Natural killer cell (primary cell): ENCODE results near the gene CAPN11. TPM values are rescaled to one million over a fixed set of nuclear protein-coding genes. Genes with fewer than 3 reads are reported as not detected.
A peak's percentile ranks its signal among the peaks of the same experiment; 100 is the strongest.

Experiments
- ATAC-seq, 3 donors: fragments of 150-1000 bp in 2 of 3; fragments of 200-7000 bp in 1 of 3; cut with Tn5 transposase; 1 replicate in 1 of 3; 2 replicates in 2 of 3; pipeline ENCODE4 v1.10.0; 2021; ENCODE audit warnings: mild to moderate bottlenecking in 2 of 3, moderate library complexity in 2 of 3
- DNase-seq, 2 donors: peaks; one replicate each; pipeline versions ENCODE4 v3.0.0 to v3.0.0-alpha.2; 2013 to 2021; ENCODE audit warnings: mixed read lengths in 1 of 2
- H3K27ac ChIP-seq: one replicate; pipeline ENCODE4 v1.5.1; 2013; ENCODE audit warnings: mild to moderate bottlenecking, low read length
- H3K27me3 ChIP-seq: one replicate; pipeline ENCODE4 v1.6.1; 2013; ENCODE audit warnings: low read length; ENCODE audit not compliant: control insufficient read depth, insufficient read depth
- H3K36me3 ChIP-seq: one replicate; pipeline ENCODE4 v1.6.1; 2013; ENCODE audit warnings: low read length; ENCODE audit not compliant: control insufficient read depth, insufficient read depth
- H3K4me1 ChIP-seq: one replicate; pipeline ENCODE4 v1.6.1; 2013; ENCODE audit warnings: low read length; ENCODE audit not compliant: control insufficient read depth, insufficient read depth
- H3K4me3 ChIP-seq: one replicate; pipeline ENCODE4 v1.5.1; 2013; ENCODE audit warnings: low read length
- H3K9me3 ChIP-seq: one replicate; pipeline ENCODE4 v1.6.1; 2013; ENCODE audit warnings: low read length; ENCODE audit not compliant: control insufficient read depth, insufficient read depth
- H3K27ac Mint-ChIP-seq, 2 donors: one replicate each; pipeline ENCODE4 v1.8.0; 2022; ENCODE audit warnings: mild to moderate bottlenecking in 2 of 2, mixed read lengths in 2 of 2, moderate library complexity in 1 of 2
- H3K27me3 Mint-ChIP-seq, 2 donors: one replicate each; pipeline ENCODE4 v1.8.0; 2022; ENCODE audit warnings: low read depth in 2 of 2, mixed read lengths in 2 of 2
- H3K36me3 Mint-ChIP-seq: one replicate; pipeline ENCODE4 v1.8.0; 2022; ENCODE audit warnings: mixed read lengths
- H3K4me1 Mint-ChIP-seq, 2 donors: one replicate each; pipeline ENCODE4 v1.8.0; 2022; ENCODE audit warnings: mixed read lengths in 2 of 2
- H3K4me3 Mint-ChIP-seq: one replicate; pipeline ENCODE4 v1.8.0; 2022; ENCODE audit warnings: mild to moderate bottlenecking, moderate library complexity, mixed read lengths
- H3K9me3 Mint-ChIP-seq, 2 donors: one replicate each; pipeline ENCODE4 v1.8.0; 2022; ENCODE audit warnings: mixed read lengths in 2 of 2
- WGBS: methylation state at CpG from one replicate; pipeline ENCODE4 v1.1.7; 2013; ENCODE audit warnings: missing lambda C conversion rate; ENCODE audit not compliant: insufficient coverage; 5-methylcytosine and 5-hydroxymethylcytosine counted together
- intact Hi-C: fragments of 100-400 bp; cut with micrococcal nuclease; formaldehyde crosslinking; loops from one replicate; pipeline ENCODE4 v1.14.2; 2022
- total RNA-seq, 4 donors: library from RNA; stranded (reverse); fragments of 120-200 nt in 1 of 4; gene quantifications; one replicate each; pipeline versions ENCODE4 v1.2.3 to v1.2.4, GENCODE V29; 2013 to 2022
- TF ChIP-seq, protein P1 (sequence below): fragments of 200-600 bp; IDR thresholded peaks from one replicate; pipeline ENCODE4 v1.8.0; 2022; ENCODE audit warnings: antibody characterized with exemption

Gene CAPN11
- total RNA-seq, 3 donors from 2014 or later (not counting 1 experiment from before 2014, with no cell fraction given), result not detected

DNA sequence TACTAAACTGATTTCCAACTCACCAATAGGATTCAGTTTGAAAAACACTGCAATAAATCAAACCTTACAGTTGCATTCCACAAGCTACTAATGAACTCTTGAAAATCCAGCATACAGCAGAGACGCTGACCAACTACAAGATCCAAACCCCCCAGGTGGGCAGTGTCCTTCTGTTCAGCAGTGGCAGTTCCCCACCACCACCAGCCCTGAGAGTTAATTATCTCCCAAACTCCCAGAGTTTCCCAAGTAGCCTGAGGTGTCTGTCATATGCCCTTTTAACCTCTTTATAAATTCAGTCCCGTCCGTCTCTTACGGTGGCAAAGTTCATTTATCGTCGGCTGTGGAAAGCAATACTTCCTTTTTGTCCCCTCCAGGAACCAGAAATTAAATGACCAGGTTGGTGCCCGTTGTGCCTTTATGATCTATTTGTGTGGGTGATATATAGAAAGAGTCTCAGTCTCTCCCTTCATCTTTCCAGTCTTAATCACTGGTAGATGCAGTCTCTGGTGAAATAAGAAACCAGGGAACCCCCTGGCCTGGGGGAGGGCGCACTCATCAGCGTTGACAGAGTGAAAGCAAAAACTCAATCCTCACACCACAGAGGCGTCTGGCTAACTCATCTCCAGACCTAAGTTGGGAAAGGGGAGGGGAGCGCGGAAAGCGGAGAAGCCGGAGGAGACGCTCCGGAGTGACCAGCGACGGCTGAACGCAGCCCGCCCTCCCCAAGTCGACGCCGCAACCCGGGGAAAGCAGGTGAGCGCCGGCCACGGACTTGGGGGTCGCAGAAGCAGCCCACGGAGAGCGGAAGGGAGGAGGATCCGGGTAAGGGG lies 32.1 kb upstream of the CAPN11 start:
- H3K27me3 Mint-ChIP-seq, result no peaks in the 10 kb centered on the region
- ATAC-seq (peak; percentile 68 to 84 (median 73)), DNase-seq (peak; percentile 68 to 88)
- H3K4me1 Mint-ChIP-seq, result peaks cover 51 to 57% of the 10 kb centered on the region in 2 donors
- TF ChIP-seq, protein P1, sequence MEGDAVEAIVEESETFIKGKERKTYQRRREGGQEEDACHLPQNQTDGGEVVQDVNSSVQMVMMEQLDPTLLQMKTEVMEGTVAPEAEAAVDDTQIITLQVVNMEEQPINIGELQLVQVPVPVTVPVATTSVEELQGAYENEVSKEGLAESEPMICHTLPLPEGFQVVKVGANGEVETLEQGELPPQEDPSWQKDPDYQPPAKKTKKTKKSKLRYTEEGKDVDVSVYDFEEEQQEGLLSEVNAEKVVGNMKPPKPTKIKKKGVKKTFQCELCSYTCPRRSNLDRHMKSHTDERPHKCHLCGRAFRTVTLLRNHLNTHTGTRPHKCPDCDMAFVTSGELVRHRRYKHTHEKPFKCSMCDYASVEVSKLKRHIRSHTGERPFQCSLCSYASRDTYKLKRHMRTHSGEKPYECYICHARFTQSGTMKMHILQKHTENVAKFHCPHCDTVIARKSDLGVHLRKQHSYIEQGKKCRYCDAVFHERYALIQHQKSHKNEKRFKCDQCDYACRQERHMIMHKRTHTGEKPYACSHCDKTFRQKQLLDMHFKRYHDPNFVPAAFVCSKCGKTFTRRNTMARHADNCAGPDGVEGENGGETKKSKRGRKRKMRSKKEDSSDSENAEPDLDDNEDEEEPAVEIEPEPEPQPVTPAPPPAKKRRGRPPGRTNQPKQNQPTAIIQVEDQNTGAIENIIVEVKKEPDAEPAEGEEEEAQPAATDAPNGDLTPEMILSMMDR, result no peak
- peak overlapping the region; percentile 81 for H3K4me3 ChIP-seq
- intact Hi-C loops, result no loop called here
- peaks cover 55% of the 10 kb centered on the region for H3K4me1 ChIP-seq
- no peaks in the 10 kb centered on the region for H3K9me3 ChIP-seq
- peak overlapping the region; percentile 97 to 100 for H3K27ac Mint-ChIP-seq
- 3% methylated on average over 25 of the region's 31 CpGs for WGBS
- no peaks in the 10 kb centered on the region for H3K9me3 Mint-ChIP-seq
- H3K27ac ChIP-seq, result peak overlapping the region; percentile 89
- H3K4me3 Mint-ChIP-seq, result peak overlapping the region; percentile 96
- H3K27me3 ChIP-seq, result no peaks in the 10 kb centered on the region
- H3K36me3 ChIP-seq, result no peaks in the 10 kb centered on the region
- no peaks in the 10 kb centered on the region for H3K36me3 Mint-ChIP-seq

DNA sequence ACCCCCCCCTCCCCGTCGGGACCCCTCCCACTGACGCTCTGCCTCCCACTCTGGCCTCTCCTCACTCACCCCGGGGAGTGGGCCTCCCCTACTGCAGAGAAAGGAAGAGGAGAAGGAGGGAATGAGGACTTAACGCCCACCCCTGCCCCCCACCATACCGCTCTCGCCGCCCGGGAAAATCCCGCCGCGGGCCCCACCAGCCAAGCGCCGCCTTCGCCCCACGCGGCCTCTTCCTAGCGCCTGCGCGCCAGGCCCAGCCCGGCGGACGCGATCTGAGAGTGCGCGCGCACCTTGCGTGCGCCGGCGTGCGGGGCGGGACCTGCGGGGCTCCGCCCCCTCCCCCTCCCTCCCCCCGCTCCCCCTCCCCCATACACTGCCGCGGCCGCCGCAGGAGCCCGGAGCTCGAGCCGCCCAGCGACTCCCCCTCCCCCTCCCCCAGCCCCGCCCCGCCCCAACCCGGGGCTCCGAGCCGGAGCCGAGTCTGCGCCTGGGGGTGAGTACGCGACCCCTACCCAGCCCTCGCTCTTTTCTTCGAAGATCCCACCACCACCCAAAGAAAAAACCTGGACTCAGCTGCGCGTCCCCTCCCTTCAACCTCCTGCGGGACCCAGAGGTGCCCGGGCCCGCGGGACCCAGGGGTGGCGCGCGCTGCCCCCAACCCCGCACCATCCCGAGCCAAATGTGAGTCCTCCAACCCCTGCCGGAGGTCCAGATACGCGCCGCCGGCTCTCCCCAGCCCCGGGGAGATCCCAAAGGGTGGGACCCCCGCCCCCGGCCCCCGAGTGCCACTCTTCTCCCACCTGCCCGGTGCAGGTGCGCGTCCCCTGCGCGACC lies 31.2 kb upstream of the CAPN11 start, which contains the start of the genes MRPL14 and TMEM63B:
TSS of gene MRPL14 (minus strand) at position 267 of the 834 bp plus-strand sequence. CDS start 10,841 bp downstream, outside the sequence.
TSS of gene TMEM63B (plus strand) at position 369 of the 834 bp plus-strand sequence. CDS start 7,031 bp downstream, outside the sequence.
- intact Hi-C loops, result no loop called here
- DNase-seq, result peak; percentile 91 to 97
- peak within 1 kb of the TSS; percentile 97 to 100 for H3K27ac Mint-ChIP-seq
- H3K27me3 Mint-ChIP-seq, result no peaks in the 10 kb centered on the region
- peak within 1 kb of the TSS; percentile 89 for H3K27ac ChIP-seq
- H3K4me1 ChIP-seq, result peaks cover 46% of the 10 kb centered on the region
- H3K4me3 ChIP-seq, result peak within 1 kb of the TSS; percentile 89
- peaks cover 51 to 54% of the 10 kb centered on the region in 2 donors for H3K4me1 Mint-ChIP-seq
- peak within 1 kb of the TSS; percentile 96 for H3K4me3 Mint-ChIP-seq
- no peaks in the 10 kb centered on the region for H3K36me3 Mint-ChIP-seq
- H3K9me3 ChIP-seq, result no peaks in the 10 kb centered on the region
- ATAC-seq, result peak; percentile 84 to 89 (median 87)
- TF ChIP-seq, protein P1, result no peak
- no peaks in the 10 kb centered on the region for H3K9me3 Mint-ChIP-seq
- WGBS, result under 1% methylated on average over 54 of the region's 80 CpGs
- H3K27me3 ChIP-seq, result no peaks in the 10 kb centered on the region
- no peaks in the 10 kb centered on the region for H3K36me3 ChIP-seq

DNA sequence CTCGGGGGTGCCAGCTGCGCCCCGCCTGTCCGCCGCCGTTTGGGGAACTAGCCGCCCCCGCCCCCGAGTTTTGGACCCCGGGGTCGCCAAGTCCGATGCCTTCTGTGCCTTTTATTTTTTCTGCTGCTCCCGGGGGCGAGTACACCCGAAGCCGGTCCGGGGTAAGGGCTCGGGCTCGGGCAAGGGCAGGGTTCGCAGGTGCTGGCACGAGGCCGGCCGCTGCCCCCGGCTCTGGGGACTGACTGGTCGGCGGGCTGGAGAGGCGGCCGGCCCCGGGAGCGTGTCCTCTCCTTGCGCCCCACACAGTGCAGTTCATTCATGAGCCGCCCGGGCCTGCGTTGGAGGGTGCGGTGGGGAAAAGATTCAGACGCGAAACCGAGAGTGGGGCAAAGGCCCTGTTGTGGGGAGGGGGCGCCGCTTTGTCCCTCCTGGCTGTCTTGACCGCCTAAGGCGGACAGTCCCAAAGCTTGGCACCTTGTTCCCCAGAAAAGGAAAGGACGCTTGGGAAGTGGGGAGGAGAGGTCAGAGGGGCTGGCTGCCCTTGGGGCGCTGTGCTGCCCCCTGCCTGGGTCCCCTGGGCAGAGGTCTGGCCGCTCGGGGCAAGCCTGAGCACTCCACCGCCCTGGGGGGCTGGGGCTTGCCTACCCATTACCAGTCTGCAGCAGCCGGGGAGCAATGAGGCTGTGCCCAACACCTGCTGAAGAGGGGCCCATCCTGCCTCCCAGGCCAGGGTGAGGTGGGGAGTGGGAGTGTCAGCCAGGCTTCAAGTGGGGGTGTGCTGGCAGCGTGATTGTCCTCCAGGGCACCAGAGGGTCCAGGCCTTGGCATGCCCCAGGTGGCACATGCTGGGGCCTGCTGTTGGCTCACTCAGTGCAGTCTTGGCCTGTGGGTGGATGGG lies 30.4 kb upstream of the CAPN11 start:
- H3K4me3 ChIP-seq, result peak overlapping the region; percentile 89
- Mint-ChIP-seq H3K36me3 (no peaks in the 10 kb centered on the region), H3K27ac (peak overlapping the region; percentile 64 to 100), H3K27me3 (no peaks in the 10 kb centered on the region), H3K9me3 (no peaks in the 10 kb centered on the region), H3K4me3 (peak overlapping the region; percentile 84), H3K4me1 (peaks cover 45 to 48% of the 10 kb centered on the region in 2 donors)
- H3K4me1 ChIP-seq, result peaks cover 39% of the 10 kb centered on the region
- no peaks in the 10 kb centered on the region for H3K9me3 ChIP-seq
- 15% methylated on average over 49 of the region's 49 CpGs for WGBS
- H3K36me3 ChIP-seq, result no peaks in the 10 kb centered on the region
- no peak overlapping the region for H3K27ac ChIP-seq
- peak; percentile 24 to 31 for DNase-seq
- intact Hi-C loops, result no loop called here
- no peak for ATAC-seq
- TF ChIP-seq, protein P1, result no peak
- H3K27me3 ChIP-seq, result no peaks in the 10 kb centered on the region
